Stimulated activated CD8-positive, alpha-beta memory T cell treated with anti-CD3 and anti-CD28 coated beads, Interleukin-2, amount 100 ng/mL, for 1 hour (primary cell): ENCODE data around the gene BDH1.
A peak's percentile ranks its signal among the peaks of the same experiment; 100 is the strongest.
"Not testable (repeated sequence)": the region's sequence is repeated elsewhere in the genome, so short reads cannot be mapped to it uniquely, and the experiment has no call there.

ENCODE experiments used
- DNase-seq, 2 donors: peaks; one replicate each; pipeline ENCODE4 v3.0.0-alpha.2; 2020; ENCODE audit warnings: low read depth in 2 of 2

Gene BDH1

GRCh38 chr3:197577366-197578074 lies 21.8 kb upstream of the BDH1 start:
- no peak for DNase-seq

GRCh38 chr3:197576838-197577237 lies 21.1 kb upstream of the BDH1 start:
- DNase-seq, result no peak

- DNase-seq, result no peak
Measured at GRCh38 chr3:197575362-197575761, 19.6 kb upstream of the BDH1 start.

GRCh38 chr3:197574396-197574991 lies 18.7 kb upstream of the BDH1 start:
- DNase-seq, result not testable (repeated sequence)

GRCh38 chr3:197573048-197573767 lies 17.4 kb upstream of the BDH1 start:
- no peak for DNase-seq

- not testable (repeated sequence) for DNase-seq
Measured at GRCh38 chr3:197571880-197572172, 16.1 kb upstream of the BDH1 start.

- DNase-seq, result not testable (repeated sequence)
Measured at GRCh38 chr3:197571074-197571879, 15.5 kb upstream of the BDH1 start.

- DNase-seq, result not testable (repeated sequence)
Measured at GRCh38 chr3:197569433-197569832, 13.7 kb upstream of the BDH1 start.

- no peak for DNase-seq
Measured at GRCh38 chr3:197567904-197568681, 12.3 kb upstream of the BDH1 start.

GRCh38 chr3:197566155-197566554 lies 10.4 kb upstream of the BDH1 start:
- DNase-seq, result not testable (repeated sequence)

GRCh38 chr3:197564097-197564843 lies 8.5 kb upstream of the BDH1 start:
- DNase-seq, result no peak

GRCh38 chr3:197562398-197563251 lies 6.9 kb upstream of the BDH1 start:
- no peak for DNase-seq

GRCh38 chr3:197561926-197562325 lies 6.2 kb upstream of the BDH1 start:
- no peak for DNase-seq

GRCh38 chr3:197559651-197560050 lies 3.9 kb upstream of the BDH1 start:
- no peak for DNase-seq

GRCh38 chr3:197554562-197555280 lies 1.0 kb downstream of the BDH1 start:
- DNase-seq, result peak; percentile 81

GRCh38 chr3:197554196-197554561 lies 1.6 kb downstream of the BDH1 start:
- DNase-seq, result no peak

- no peak for DNase-seq
Measured at GRCh38 chr3:197552198-197552597, 3.6 kb downstream of the BDH1 start.

GRCh38 chr3:197550489-197550888 lies 5.3 kb downstream of the BDH1 start:
- no peak for DNase-seq

GRCh38 chr3:197549261-197549885 lies 6.4 kb downstream of the BDH1 start:
- no peak for DNase-seq
